Peyer's patch (tissue), 4 donors: ENCODE results near the gene BRS3.

Source experiments
- POLR2A ChIP-seq, 2 donors: fragments of 450-650 bp; IDR thresholded peaks; one replicate each; pipeline ENCODE4 v1.5.1; 2017; ENCODE audit warnings: antibody characterized with exemption in 2 of 2, mild to moderate bottlenecking in 2 of 2, moderate library complexity in 2 of 2
- TF ChIP-seq, protein P1 (sequence below), 6 experiments: fragments of 450-650 bp in 4 of 6; fragments of 200-600 bp in 2 of 6; sonication (generic) in 1 of 6; IDR thresholded peaks; one replicate each; pipeline ENCODE4 v1.5.1; 2017 to 2019; ENCODE audit warnings: antibody characterized with exemption in 6 of 6, mild to moderate bottlenecking in 3 of 6, moderate library complexity in 1 of 6

DNA sequence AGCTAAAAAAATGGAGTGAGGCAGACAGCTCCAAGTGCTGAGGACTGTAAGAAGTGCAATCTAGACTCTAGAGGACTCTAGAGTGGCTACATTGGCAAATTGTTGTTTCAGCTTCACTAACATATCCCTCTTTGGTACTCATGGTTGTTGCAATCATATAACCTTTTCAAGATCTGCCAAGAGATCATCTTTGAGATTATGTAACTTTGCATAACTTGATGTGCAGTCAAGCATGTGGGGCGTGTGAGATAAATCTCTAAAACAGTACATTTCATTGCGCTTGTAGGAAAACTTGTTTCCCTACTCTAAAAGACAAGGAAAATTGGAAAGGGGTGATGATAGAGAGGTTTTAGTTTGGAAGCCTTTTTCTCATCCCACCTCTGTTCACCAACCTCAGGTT is 11.2 kb upstream of the BRS3 start:
- TF ChIP-seq, protein P1, sequence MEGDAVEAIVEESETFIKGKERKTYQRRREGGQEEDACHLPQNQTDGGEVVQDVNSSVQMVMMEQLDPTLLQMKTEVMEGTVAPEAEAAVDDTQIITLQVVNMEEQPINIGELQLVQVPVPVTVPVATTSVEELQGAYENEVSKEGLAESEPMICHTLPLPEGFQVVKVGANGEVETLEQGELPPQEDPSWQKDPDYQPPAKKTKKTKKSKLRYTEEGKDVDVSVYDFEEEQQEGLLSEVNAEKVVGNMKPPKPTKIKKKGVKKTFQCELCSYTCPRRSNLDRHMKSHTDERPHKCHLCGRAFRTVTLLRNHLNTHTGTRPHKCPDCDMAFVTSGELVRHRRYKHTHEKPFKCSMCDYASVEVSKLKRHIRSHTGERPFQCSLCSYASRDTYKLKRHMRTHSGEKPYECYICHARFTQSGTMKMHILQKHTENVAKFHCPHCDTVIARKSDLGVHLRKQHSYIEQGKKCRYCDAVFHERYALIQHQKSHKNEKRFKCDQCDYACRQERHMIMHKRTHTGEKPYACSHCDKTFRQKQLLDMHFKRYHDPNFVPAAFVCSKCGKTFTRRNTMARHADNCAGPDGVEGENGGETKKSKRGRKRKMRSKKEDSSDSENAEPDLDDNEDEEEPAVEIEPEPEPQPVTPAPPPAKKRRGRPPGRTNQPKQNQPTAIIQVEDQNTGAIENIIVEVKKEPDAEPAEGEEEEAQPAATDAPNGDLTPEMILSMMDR (IDR thresholded peaks at IDR 0.05): no peak
- TF ChIP-seq POLR2A (IDR thresholded peaks at IDR 0.05): no peak
